ENCODE measurements around the gene ZBTB7C. TPM values are rescaled to one million over a fixed set of nuclear protein-coding genes. Genes with fewer than 3 reads are reported as not detected.

The ZBTB7C gene
- total RNA-seq, 1 donor from 2014 or later: under 0.01 TPM

DNA sequence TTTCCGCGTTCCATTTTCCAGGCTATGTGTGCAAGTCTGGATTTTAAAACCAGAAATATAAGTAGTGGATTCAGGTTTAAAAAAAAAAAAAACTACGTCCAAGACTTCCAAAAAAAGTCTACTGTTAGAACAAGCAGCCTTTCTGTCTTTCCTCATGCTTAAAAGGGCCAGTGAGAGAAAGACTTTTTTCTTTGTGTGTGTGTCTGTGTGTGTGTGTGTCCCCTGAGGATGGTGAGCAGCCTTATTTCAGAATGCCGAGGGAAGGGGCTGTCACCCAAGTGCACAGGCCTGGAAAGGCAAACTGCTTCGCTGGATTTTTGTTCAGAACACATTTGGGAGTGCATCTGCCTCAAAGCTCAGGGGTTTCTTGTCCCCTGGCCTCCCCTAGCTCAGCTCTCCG, 98.8 kb downstream of the ZBTB7C start:
- Histone ChIP-seq H3K27me3 (ENCODE audit: control insufficient read depth, insufficient read depth, low read length) (no peaks in the 10 kb centered on the region), H3K4me3 (ENCODE audit: low read depth, low read length) (no peak overlapping the region), H3K36me3 (ENCODE audit: control insufficient read depth, insufficient read depth, low read length) (no peaks in the 10 kb centered on the region)
- FAIRE-seq (no peak), DNase-seq (ENCODE audit: low read depth) (no peak)
- TF ChIP-seq, protein P1, sequence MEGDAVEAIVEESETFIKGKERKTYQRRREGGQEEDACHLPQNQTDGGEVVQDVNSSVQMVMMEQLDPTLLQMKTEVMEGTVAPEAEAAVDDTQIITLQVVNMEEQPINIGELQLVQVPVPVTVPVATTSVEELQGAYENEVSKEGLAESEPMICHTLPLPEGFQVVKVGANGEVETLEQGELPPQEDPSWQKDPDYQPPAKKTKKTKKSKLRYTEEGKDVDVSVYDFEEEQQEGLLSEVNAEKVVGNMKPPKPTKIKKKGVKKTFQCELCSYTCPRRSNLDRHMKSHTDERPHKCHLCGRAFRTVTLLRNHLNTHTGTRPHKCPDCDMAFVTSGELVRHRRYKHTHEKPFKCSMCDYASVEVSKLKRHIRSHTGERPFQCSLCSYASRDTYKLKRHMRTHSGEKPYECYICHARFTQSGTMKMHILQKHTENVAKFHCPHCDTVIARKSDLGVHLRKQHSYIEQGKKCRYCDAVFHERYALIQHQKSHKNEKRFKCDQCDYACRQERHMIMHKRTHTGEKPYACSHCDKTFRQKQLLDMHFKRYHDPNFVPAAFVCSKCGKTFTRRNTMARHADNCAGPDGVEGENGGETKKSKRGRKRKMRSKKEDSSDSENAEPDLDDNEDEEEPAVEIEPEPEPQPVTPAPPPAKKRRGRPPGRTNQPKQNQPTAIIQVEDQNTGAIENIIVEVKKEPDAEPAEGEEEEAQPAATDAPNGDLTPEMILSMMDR (IDR thresholded peaks at IDR 0.05; ENCODE audit: insufficient read depth, low read length, severe bottlenecking): no peak

DNA sequence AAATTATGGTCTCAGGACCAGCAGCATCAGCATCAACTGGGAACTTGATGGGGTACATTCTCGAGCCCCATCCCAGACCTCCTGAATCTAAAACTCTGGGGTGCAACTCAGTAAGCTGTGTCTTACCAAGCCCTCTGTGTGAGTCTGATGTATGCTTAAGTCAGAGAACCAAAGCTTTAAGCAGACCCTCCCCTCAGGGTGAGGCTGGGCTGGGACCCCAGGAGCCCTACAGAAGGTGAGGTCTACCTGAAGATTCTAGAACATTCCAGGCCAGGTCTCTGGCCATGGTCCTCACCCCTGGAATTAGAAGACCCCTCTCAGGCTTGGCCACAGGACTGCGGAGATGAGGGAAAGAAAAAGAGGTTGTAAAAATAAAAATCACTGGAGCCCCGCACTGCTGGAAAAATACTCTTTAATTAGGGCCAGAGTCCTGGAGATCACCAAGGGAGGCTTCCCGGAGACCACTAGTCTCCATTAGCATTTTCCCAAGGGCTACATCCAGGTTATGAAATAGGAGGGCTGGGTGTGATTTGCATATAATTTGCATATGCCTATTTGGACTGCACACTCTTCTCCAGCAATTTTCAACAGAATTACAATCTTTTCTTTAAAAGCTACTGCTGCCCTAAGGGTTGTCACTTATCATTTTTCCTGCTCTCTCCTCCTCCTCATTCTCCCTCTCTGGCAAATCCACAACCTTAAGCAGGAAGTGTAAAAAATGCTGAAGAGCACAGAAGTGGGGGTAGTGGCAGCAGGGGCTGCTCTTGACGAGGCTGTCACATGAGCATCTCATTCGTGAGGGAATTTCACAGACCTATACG, 100.2 kb downstream of the ZBTB7C start:
- TF ChIP-seq, protein P1 (IDR thresholded peaks at IDR 0.05; ENCODE audit: insufficient read depth, low read length, severe bottlenecking): no peak
- H3K36me3 ChIP-seq (ENCODE audit: control insufficient read depth, insufficient read depth, low read length): no peaks in the 10 kb centered on the region
- H3K27me3 ChIP-seq (ENCODE audit: control insufficient read depth, insufficient read depth, low read length): no peaks in the 10 kb centered on the region
- DNase-seq (ENCODE audit: low read depth): no peak
- FAIRE-seq: peak; percentile 13
- no peak overlapping the region for H3K4me3 ChIP-seq (ENCODE audit: low read depth, low read length)

DNA sequence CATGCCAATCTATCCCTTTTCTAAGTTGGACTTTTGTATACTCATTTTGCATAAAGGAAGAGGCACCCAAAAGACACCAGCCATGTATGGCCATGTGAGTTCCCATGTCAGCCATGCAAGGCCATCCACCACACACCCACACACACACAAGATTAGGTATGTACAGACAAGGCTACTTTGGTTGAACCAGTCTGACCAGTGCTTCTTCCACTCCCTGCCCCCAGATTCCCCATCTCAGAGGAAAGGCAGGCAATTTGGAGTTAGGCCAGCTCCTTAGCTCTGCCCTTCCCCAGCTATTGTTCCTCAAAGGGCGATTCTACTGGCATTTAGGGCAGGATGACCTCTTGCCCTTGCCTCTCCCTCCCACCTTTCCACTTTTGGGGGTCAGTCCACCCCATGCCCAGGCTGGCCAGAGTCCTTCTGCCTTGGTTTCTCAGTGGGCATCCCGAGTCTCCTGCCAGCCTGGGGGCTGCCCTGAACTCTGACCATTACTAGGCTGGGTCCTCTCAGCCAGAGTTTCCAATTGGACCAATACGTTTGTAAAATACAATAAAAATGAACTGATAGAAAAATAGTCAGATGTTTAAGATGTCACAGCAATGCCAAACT, 101.1 kb downstream of the ZBTB7C start:
- Histone ChIP-seq H3K27me3 (ENCODE audit: control insufficient read depth, insufficient read depth, low read length) (no peaks in the 10 kb centered on the region), H3K4me3 (ENCODE audit: low read depth, low read length) (no peak overlapping the region), H3K36me3 (ENCODE audit: control insufficient read depth, insufficient read depth, low read length) (no peaks in the 10 kb centered on the region)
- TF ChIP-seq, protein P1 (IDR thresholded peaks at IDR 0.05; ENCODE audit: insufficient read depth, low read length, severe bottlenecking): no peak
- FAIRE-seq (peak; percentile 95), DNase-seq (ENCODE audit: low read depth) (peak; percentile 85)

DNA sequence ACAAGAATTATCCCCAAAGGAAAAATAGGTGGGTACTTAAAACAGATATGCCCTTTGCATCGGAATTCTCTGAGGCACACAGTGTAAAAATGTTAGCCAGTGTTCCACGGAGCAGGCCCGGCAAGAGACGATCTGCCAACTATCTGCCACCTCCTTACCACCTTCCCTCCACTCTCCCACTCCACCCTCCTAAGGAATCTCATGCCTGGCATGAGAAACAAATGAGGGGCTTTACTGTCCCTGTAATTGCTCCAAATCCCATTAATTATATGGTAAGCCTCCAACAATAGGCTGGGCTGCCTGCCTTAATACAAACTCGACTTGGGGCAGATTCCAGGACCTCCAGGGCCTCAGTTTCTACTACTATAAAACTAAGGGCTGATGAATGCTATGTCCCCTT, 102.3 kb downstream of the ZBTB7C start:
- Histone ChIP-seq H3K4me3 (ENCODE audit: low read depth, low read length) (no peak overlapping the region), H3K36me3 (ENCODE audit: control insufficient read depth, insufficient read depth, low read length) (no peaks in the 10 kb centered on the region), H3K27me3 (ENCODE audit: control insufficient read depth, insufficient read depth, low read length) (no peaks in the 10 kb centered on the region)
- DNase-seq (ENCODE audit: low read depth): no peak
- FAIRE-seq: no peak
- TF ChIP-seq, protein P1 (IDR thresholded peaks at IDR 0.05; ENCODE audit: insufficient read depth, low read length, severe bottlenecking): no peak

DNA sequence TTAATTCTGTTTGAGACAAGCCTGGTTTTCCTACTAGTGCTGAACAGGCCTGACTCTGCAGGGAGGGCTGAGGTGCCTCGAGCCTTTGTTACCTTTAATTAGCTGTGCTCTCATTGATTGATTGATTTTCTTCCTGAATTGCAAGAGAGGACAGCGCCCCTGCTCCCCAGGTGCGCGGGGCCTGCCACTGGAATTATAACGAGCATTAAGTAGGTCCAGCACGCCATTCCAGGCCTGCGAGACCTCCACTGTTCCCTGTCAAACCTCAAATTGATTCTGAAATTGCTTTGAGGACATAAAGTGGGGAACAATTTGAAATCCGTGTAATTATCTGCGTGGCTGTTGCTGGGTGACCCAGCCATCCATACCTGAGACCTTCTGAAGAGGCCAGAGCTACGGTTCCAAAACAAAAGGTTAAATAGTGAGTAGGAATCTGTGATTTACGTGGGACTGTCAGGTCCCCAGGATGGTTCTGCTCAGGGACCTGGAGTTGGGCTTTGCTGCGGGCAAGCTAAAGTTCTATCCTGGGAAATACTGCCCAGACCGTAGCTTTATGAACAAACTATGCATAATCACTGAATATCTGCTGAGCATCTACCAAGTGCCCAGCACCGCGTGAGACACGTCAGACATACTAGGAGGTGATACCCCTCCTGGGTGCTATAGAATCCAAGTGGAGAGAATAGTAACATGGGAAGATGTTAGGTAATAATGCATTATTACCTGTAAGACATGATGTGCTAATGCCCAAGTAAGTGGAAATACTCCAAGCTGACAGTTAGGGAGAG, 104.1 kb downstream of the ZBTB7C start:
- TF ChIP-seq, protein P1 (IDR thresholded peaks at IDR 0.05; ENCODE audit: insufficient read depth, low read length, severe bottlenecking): no peak
- Histone ChIP-seq H3K27me3 (ENCODE audit: control insufficient read depth, insufficient read depth, low read length) (no peaks in the 10 kb centered on the region), H3K36me3 (ENCODE audit: control insufficient read depth, insufficient read depth, low read length) (no peaks in the 10 kb centered on the region), H3K4me3 (ENCODE audit: low read depth, low read length) (no peak overlapping the region)
- no peak for FAIRE-seq
- no peak for DNase-seq (ENCODE audit: low read depth)

Measured in bronchial epithelial cell (primary cell).